Erythroblast (primary cell): ENCODE measurements around the gene NPC1.

ENCODE experiments used
- GATA1 ChIP-seq: IDR thresholded peaks from 2 replicates; pipeline ENCODE4 v1.6.1; 2011; ENCODE audit warnings: low read depth, mild to moderate bottlenecking, control low read depth, low read length, moderate library complexity
- POLR2A ChIP-seq: IDR thresholded peaks from 2 replicates; pipeline ENCODE4 v1.6.1; 2011; ENCODE audit warnings: mild to moderate bottlenecking, low read length

DNA sequence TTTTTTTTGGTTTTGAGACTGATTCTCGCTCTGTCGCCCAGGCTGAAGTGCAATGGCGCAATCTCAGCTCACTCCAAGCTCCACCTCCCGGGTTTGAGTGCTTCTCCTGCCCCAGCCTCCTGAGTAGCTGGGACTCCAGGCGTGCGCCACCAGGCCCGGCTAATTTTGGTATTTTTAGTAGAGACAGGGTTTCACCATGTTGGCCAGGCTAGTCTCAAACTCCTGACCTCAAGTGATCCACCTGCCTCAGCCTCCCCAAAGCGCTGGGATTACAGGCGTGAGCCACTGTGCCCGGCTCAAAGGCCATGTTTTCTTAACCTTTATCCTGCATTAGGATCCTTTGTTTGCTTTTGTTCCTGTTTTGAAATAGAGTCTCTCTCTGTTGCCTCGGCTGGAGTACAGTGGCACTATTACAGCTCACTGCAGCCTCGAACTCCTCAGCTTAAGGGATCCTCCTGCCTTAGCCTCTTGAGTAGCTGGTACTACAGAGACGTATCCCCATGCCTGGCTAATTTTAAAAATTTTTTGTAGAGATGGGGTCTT is 41.0 kb downstream of the NPC1 start:
- TF ChIP-seq POLR2A, result no peak
- no peak for TF ChIP-seq GATA1
